ENCODE data around the gene PHLPP1. TPM values are rescaled to one million over a fixed set of nuclear protein-coding genes. Genes with fewer than 3 reads are reported as not detected.

The PHLPP1 gene
- total RNA-seq, 4 donors from 2014 or later = 17.7 to 29.5 (median 25.5) TPM

DNA sequence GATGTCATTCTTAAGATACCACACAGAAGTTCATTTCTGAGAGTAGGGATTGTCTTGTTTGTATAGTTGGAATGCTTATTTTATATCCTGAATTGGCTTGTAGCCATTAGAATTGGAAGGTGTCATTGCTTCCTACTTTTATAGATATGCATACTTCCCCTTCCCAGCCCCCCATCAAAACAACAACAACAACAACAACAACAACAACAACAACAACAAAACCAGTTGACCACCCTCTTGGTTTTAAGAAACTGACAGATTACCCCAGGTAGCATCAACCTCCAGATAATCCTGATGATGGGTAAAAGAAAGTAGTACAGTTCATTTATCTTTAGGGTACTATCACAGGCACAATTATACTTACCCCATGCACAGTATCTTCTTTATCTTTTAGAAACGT is 20.0 kb downstream of the PHLPP1 start:
- Histone ChIP-seq H3K9me3 (no peaks in the 10 kb centered on the region), H3K27me3 (no peaks in the 10 kb centered on the region), H3K36me3 (no peaks in the 10 kb centered on the region), H3K4me3 (no peak overlapping the region), H3K27ac (no peak overlapping the region), H3K4me1 (peaks cover 0 to 14% (median 6%) of the 10 kb centered on the region in 4 donors)
- TF ChIP-seq POLR2AphosphoS5 (IDR thresholded peaks at IDR 0.05) = no peak
- TF ChIP-seq POLR2A (IDR thresholded peaks at IDR 0.05) = no peak
- TF ChIP-seq, protein P1, sequence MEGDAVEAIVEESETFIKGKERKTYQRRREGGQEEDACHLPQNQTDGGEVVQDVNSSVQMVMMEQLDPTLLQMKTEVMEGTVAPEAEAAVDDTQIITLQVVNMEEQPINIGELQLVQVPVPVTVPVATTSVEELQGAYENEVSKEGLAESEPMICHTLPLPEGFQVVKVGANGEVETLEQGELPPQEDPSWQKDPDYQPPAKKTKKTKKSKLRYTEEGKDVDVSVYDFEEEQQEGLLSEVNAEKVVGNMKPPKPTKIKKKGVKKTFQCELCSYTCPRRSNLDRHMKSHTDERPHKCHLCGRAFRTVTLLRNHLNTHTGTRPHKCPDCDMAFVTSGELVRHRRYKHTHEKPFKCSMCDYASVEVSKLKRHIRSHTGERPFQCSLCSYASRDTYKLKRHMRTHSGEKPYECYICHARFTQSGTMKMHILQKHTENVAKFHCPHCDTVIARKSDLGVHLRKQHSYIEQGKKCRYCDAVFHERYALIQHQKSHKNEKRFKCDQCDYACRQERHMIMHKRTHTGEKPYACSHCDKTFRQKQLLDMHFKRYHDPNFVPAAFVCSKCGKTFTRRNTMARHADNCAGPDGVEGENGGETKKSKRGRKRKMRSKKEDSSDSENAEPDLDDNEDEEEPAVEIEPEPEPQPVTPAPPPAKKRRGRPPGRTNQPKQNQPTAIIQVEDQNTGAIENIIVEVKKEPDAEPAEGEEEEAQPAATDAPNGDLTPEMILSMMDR (IDR thresholded peaks at IDR 0.05) = no peak
- no peak for TF ChIP-seq EP300 (IDR thresholded peaks at IDR 0.05; ENCODE audit: low read depth)
- in situ Hi-C loops (cut with MboI; ENCODE audit: low pct_ligation_motif_present in 1 of 4, low pct_unique_long_range_greater_than_20kb in 1 of 4, low sequenced_read_pairs in 3 of 4) (no loop called here), intact Hi-C loops (cut with DNase I; ENCODE audit: low total_unique reads) (no loop called here)
- 82 to 93% methylated on average over 1 of the region's 1 CpG for WGBS, 2 donors (ENCODE audit: low coverage in 1 of 2)
- no peak for DNase-seq

DNA sequence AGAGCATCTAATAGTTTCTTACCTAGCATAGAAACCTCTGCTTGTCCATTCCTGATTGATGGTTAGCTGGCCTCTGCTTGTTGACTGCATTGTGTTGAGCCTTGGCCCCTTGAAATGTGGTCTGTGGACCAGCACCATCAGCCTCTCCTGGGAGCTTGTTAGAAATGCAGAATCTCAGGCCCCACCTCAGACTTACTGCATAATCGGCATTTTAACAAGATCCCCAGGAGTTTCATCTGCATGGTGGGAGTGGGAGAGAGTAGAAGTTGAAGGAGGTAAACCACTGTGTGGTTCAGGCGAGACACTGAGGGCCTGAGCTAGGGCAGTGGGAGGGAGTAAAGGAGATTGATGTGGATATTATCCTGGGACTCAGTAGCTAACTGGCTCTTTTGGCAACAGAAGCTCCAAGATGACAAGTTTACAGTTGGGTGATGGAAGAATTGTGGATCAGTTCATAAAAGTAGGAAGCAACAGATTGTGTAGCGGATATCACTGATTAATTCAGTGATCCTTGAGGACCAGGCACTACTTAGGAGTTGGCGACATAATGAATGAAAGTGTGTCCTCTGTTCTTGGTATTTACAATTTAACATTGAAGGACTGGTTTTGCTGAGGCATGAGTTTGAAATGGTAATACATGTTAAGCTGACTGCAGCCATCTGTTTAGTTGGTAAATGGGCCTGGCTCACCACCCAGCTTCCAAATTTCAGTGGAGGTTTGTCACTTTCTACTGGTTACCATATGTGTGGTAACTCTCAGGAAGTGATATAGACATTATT is 20.9 kb downstream of the PHLPP1 start:
- intact Hi-C loops (cut with DNase I; ENCODE audit: low total_unique reads) (no loop called here), in situ Hi-C loops (cut with MboI; ENCODE audit: low pct_ligation_motif_present in 1 of 4, low pct_unique_long_range_greater_than_20kb in 1 of 4, low sequenced_read_pairs in 3 of 4) (no loop called here)
- Histone ChIP-seq H3K36me3 (no peaks in the 10 kb centered on the region), H3K27me3 (no peaks in the 10 kb centered on the region), H3K4me3 (no peak overlapping the region), H3K4me1 (peaks cover 0 to 22% (median 15%) of the 10 kb centered on the region in 4 donors), H3K27ac (no peak overlapping the region), H3K9me3 (no peaks in the 10 kb centered on the region)
- DNase-seq = no peak
- no peak for TF ChIP-seq POLR2A (IDR thresholded peaks at IDR 0.05)
- 90 to 96% methylated on average over 3 to 4 of the region's 4 CpGs for WGBS, 2 donors (ENCODE audit: low coverage in 1 of 2)

DNA sequence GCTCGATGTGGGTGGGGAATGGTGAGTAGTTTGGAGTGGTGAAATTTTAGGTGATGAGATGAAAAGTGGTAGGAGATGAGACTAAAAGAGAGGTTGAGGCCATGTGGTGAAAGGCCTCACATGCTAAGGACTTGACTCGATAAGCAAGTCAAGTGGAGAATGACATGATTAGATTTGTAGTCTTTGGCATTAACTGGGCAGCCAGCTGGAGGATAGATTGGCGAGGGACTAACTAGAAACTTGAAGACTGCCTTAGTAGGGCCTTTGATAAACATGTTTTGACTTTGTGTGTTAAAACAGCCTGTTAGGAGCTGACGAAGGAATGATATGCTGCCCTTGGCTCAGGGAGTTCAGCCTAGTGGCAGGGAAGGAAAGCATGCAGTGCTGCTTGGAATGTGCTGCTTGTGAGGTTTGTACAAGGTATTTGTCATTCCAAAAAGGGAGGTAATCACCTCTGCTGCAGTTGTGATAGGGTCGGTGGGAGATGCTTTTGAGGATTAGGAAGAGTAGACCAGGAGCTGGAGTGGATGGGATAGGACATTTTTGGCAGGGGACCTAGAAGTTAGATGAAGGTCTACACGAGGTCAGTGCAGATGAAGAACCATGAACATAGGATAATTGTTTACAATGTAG is 22.0 kb downstream of the PHLPP1 start:
- H3K9me3 ChIP-seq = no peaks in the 10 kb centered on the region
- H3K4me3 ChIP-seq = no peak overlapping the region
- H3K4me1 ChIP-seq = peaks cover 0 to 33% (median 26%) of the 10 kb centered on the region in 4 donors
- H3K27me3 ChIP-seq = no peaks in the 10 kb centered on the region
- WGBS, 2 donors (ENCODE audit: low coverage in 1 of 2) = 83 to 85% methylated on average over 6 of the region's 6 CpGs
- DNase-seq = no peak
- H3K27ac ChIP-seq = no peak overlapping the region
- TF ChIP-seq EP300 (IDR thresholded peaks at IDR 0.05; ENCODE audit: low read depth) = no peak
- TF ChIP-seq, protein P1 (IDR thresholded peaks at IDR 0.05) = no peak
- no peak for TF ChIP-seq POLR2AphosphoS5 (IDR thresholded peaks at IDR 0.05)
- TF ChIP-seq POLR2A (IDR thresholded peaks at IDR 0.05) = no peak
- no peaks in the 10 kb centered on the region for H3K36me3 ChIP-seq
- in situ Hi-C loops (cut with MboI; ENCODE audit: low pct_ligation_motif_present in 1 of 4, low pct_unique_long_range_greater_than_20kb in 1 of 4, low sequenced_read_pairs in 3 of 4) (no loop called here), intact Hi-C loops (cut with DNase I; ENCODE audit: low total_unique reads) (no loop called here)

DNA sequence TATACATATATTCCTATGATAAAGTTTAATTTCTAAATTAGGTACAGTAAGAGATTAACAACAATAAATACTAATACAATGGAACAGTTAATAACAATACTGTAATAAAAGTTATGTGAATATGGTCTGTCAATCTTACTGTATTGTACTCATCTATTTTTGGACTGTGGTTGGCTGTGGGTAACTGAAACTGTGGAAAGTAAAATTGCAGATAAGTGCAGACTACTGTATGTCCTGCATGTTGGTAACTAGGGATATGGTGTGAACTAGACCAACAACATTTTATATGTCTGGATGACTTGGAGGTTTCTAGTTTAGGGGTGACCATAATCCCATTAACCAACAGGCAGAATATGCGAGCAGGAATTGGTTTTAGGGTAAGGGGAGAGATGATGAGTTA is 23.3 kb downstream of the PHLPP1 start:
- H3K4me3 ChIP-seq = no peak overlapping the region
- in situ Hi-C loops (cut with MboI; ENCODE audit: low pct_ligation_motif_present in 1 of 4, low pct_unique_long_range_greater_than_20kb in 1 of 4, low sequenced_read_pairs in 3 of 4) = no loop called here
- peaks cover 0 to 44% (median 30%) of the 10 kb centered on the region in 4 donors for H3K4me1 ChIP-seq
- H3K27me3 ChIP-seq = no peaks in the 10 kb centered on the region
- no peaks in the 10 kb centered on the region for H3K9me3 ChIP-seq
- TF ChIP-seq EP300 (IDR thresholded peaks at IDR 0.05; ENCODE audit: low read depth) (no peak), POLR2A (IDR thresholded peaks at IDR 0.05) (no peak), POLR2AphosphoS5 (IDR thresholded peaks at IDR 0.05) (no peak)
- TF ChIP-seq, protein P1 (IDR thresholded peaks at IDR 0.05) = no peak
- no peaks in the 10 kb centered on the region for H3K36me3 ChIP-seq
- H3K27ac ChIP-seq = no peak overlapping the region
- WGBS, 2 donors (ENCODE audit: low coverage in 1 of 2) = 100% methylated on average over 1 of the region's 1 CpG
- intact Hi-C loops (cut with DNase I; ENCODE audit: low total_unique reads) = no loop called here
- no peak for DNase-seq
